ENCODE results near the gene RAB11FIP4. TPM values are rescaled to one million over a fixed set of nuclear protein-coding genes. Genes with fewer than 3 reads are reported as not detected.

Gene RAB11FIP4
- total and polyA plus RNA-seq, 2 donors from 2014 or later = 10.0 to 32.5 TPM

GRCh38 chr17:31512796-31513195 lies 121.3 kb downstream of the RAB11FIP4 start:
- H3K9me3 ChIP-seq (ENCODE audit: control insufficient read depth in 2 of 3, insufficient read depth in 1 of 3, low read length in 3 of 3) = no peaks in the 10 kb centered on the region
- DNase-seq (peak in 1 of 5 donors; percentile 66), FAIRE-seq (no peak)
- H3K27ac ChIP-seq (ENCODE audit: low read depth in 2 of 2, low read length in 2 of 2) = no peak overlapping the region
- H3K36me3 ChIP-seq (ENCODE audit: control insufficient read depth in 2 of 3, insufficient read depth in 3 of 3, low read length in 3 of 3) = no peaks in the 10 kb centered on the region
- no peak overlapping the region for H3K4me3 ChIP-seq (ENCODE audit: low read length in 3 of 3)
- no peak overlapping the region for H3K9ac ChIP-seq (ENCODE audit: low read length in 3 of 3)
- TF ChIP-seq, protein P1, sequence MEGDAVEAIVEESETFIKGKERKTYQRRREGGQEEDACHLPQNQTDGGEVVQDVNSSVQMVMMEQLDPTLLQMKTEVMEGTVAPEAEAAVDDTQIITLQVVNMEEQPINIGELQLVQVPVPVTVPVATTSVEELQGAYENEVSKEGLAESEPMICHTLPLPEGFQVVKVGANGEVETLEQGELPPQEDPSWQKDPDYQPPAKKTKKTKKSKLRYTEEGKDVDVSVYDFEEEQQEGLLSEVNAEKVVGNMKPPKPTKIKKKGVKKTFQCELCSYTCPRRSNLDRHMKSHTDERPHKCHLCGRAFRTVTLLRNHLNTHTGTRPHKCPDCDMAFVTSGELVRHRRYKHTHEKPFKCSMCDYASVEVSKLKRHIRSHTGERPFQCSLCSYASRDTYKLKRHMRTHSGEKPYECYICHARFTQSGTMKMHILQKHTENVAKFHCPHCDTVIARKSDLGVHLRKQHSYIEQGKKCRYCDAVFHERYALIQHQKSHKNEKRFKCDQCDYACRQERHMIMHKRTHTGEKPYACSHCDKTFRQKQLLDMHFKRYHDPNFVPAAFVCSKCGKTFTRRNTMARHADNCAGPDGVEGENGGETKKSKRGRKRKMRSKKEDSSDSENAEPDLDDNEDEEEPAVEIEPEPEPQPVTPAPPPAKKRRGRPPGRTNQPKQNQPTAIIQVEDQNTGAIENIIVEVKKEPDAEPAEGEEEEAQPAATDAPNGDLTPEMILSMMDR (IDR thresholded peaks at IDR 0.05; ENCODE audit: borderline replicate concordance, extremely low read depth, insufficient read depth) = no peak
- peaks cover 0 to 26% (median 17%) of the 10 kb centered on the region in 3 donors for H3K4me1 ChIP-seq (ENCODE audit: control insufficient read depth in 2 of 3, insufficient read depth in 2 of 3, low read depth in 1 of 3, low read length in 3 of 3)
- H3K27me3 ChIP-seq (ENCODE audit: control insufficient read depth, insufficient read depth, low read length) = no peaks in the 10 kb centered on the region
- intact Hi-C loops (cut with DNase I) = loop anchor here (10.0 kb wide), 1 partner anchor 78 kb away; no protein-coding TSS in a partner anchor

- Histone ChIP-seq H3K9ac (ENCODE audit: low read length in 3 of 3) (no peak overlapping the region), H3K4me3 (ENCODE audit: low read length in 3 of 3) (no peak overlapping the region), H3K27me3 (ENCODE audit: control insufficient read depth, insufficient read depth, low read length) (no peaks in the 10 kb centered on the region), H3K9me3 (ENCODE audit: control insufficient read depth in 2 of 3, insufficient read depth in 1 of 3, low read length in 3 of 3) (no peaks in the 10 kb centered on the region), H3K4me1 (ENCODE audit: control insufficient read depth in 2 of 3, insufficient read depth in 2 of 3, low read depth in 1 of 3, low read length in 3 of 3) (peaks cover 0 to 20% (median 11%) of the 10 kb centered on the region in 3 donors), H3K27ac (ENCODE audit: low read depth in 2 of 2, low read length in 2 of 2) (no peak overlapping the region), H3K36me3 (ENCODE audit: control insufficient read depth in 2 of 3, insufficient read depth in 3 of 3, low read length in 3 of 3) (no peaks in the 10 kb centered on the region)
- DNase-seq (no peak), FAIRE-seq (no peak)
- TF ChIP-seq, protein P1 (IDR thresholded peaks at IDR 0.05; ENCODE audit: borderline replicate concordance, extremely low read depth, insufficient read depth) = no peak
- intact Hi-C loops (cut with DNase I) = loop anchor here (10.0 kb wide), 1 partner anchor 79 kb away; no protein-coding TSS in a partner anchor
Observed at GRCh38 chr17:31513731-31514427, 122.4 kb downstream of the RAB11FIP4 start.

DNA sequence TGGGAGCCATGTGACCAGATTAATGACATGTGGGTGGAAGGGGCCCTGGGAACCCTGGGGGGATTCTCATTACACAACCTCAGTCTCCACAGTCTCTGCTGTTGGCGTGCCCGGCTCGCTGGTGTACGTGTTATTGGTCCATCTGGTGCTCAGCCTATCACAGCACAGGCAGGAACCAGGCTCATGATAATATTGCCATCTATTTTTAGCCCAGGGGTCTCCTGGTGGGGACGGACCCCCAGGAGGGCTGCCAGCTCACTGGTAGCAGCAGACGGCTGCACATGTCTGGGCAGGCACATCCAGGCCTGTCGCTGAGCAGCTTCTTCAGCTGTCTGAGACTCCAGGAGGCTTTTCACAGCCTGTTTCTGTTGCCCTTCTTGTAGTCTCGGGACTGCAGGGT lies 123.8 kb downstream of the RAB11FIP4 start:
- Histone ChIP-seq H3K4me1 (ENCODE audit: control insufficient read depth in 2 of 3, insufficient read depth in 2 of 3, low read depth in 1 of 3, low read length in 3 of 3) (peaks cover 0 to 14% (median 8%) of the 10 kb centered on the region in 3 donors), H3K27ac (ENCODE audit: low read depth in 2 of 2, low read length in 2 of 2) (no peak overlapping the region), H3K36me3 (ENCODE audit: control insufficient read depth in 2 of 3, insufficient read depth in 3 of 3, low read length in 3 of 3) (no peaks in the 10 kb centered on the region), H3K4me3 (ENCODE audit: low read length in 3 of 3) (no peak overlapping the region), H3K9ac (ENCODE audit: low read length in 3 of 3) (no peak overlapping the region), H3K9me3 (ENCODE audit: control insufficient read depth in 2 of 3, insufficient read depth in 1 of 3, low read length in 3 of 3) (no peaks in the 10 kb centered on the region), H3K27me3 (ENCODE audit: control insufficient read depth, insufficient read depth, low read length) (no peaks in the 10 kb centered on the region)
- DNase-seq (no peak), FAIRE-seq (no peak)
- TF ChIP-seq, protein P1 (IDR thresholded peaks at IDR 0.05; ENCODE audit: borderline replicate concordance, extremely low read depth, insufficient read depth) = no peak
- intact Hi-C loops (cut with DNase I) = loop anchor here (10.0 kb wide), 1 partner anchor 80 kb away; no protein-coding TSS in a partner anchor

Measured in kidney (tissue), 14 donors.